Mucosa of descending colon (tissue), 3 donors: ENCODE measurements around the gene HIKESHI. TPM values are rescaled to one million over a fixed set of nuclear protein-coding genes. Genes with fewer than 3 reads are reported as not detected.
"Not testable (repeated sequence)": the region's sequence is repeated elsewhere in the genome, so short reads cannot be mapped to it uniquely, and the experiment has no call there.

Experiments used
- ATAC-seq: fragments of 200-7000 bp; cut with Tn5 transposase; one replicate; pipeline ENCODE4 v1.9.1; 2020; ENCODE audit warnings: mild to moderate bottlenecking, moderate library complexity
- DNase-seq, 3 donors: peaks; one replicate each; pipeline ENCODE4 v3.0.0-alpha.2; 2020
- H3K36me3 ChIP-seq: fragments of 200-600 bp; one replicate; pipeline ENCODE4 v1.8.0; 2021; ENCODE audit warnings: low read depth, mild to moderate bottlenecking
- H3K4me1 ChIP-seq: fragments of 200-600 bp; one replicate; pipeline ENCODE4 v1.8.0; 2021; ENCODE audit warnings: low read depth, mild to moderate bottlenecking
- H3K4me3 ChIP-seq: fragments of 200-600 bp; one replicate; pipeline ENCODE4 v1.8.0; 2021; ENCODE audit warnings: mild to moderate bottlenecking
- H3K9me3 ChIP-seq: fragments of 200-600 bp; one replicate; pipeline ENCODE4 v1.8.0; 2021; ENCODE audit warnings: mild to moderate bottlenecking
- intact Hi-C, 2 donors: fragments of 100-400 bp; cut with DNase I in 1 of 2; cut with micrococcal nuclease in 1 of 2; formaldehyde crosslinking; loops; one replicate each; pipeline versions ENCODE4 v1.11.0 to v1.11.1; 2022; cut with DNase I, micrococcal nuclease
- total RNA-seq, 3 donors: library from RNA; stranded (reverse); fragmentation: NEBNext Ultra II Directional in 2 of 3; extraction: Animal tissue kit (Norgen Biotek cat#: 25700) in 2 of 3; gene quantifications; one replicate each; pipeline versions ENCODE4 v1.2.1 to v1.2.4, GENCODE V29; 2021 to 2023
- TF ChIP-seq, protein P1 (sequence below): fragments of 200-600 bp; IDR thresholded peaks from one replicate; pipeline ENCODE4 v1.8.0; 2022; ENCODE audit warnings: antibody characterized with exemption, mild to moderate bottlenecking
- donor health status: DM: no; HTN: no; CAD: no; lungs with moderate emphysema.
- donor health status: DM: no; HTN: no; CAD: no.
- donor health status: DM: no; HTN: yes; CAD: no.

HIKESHI gene
- total RNA-seq, 3 donors from 2014 or later, result 11.6 to 32.0 (median 18.8) TPM

DNA sequence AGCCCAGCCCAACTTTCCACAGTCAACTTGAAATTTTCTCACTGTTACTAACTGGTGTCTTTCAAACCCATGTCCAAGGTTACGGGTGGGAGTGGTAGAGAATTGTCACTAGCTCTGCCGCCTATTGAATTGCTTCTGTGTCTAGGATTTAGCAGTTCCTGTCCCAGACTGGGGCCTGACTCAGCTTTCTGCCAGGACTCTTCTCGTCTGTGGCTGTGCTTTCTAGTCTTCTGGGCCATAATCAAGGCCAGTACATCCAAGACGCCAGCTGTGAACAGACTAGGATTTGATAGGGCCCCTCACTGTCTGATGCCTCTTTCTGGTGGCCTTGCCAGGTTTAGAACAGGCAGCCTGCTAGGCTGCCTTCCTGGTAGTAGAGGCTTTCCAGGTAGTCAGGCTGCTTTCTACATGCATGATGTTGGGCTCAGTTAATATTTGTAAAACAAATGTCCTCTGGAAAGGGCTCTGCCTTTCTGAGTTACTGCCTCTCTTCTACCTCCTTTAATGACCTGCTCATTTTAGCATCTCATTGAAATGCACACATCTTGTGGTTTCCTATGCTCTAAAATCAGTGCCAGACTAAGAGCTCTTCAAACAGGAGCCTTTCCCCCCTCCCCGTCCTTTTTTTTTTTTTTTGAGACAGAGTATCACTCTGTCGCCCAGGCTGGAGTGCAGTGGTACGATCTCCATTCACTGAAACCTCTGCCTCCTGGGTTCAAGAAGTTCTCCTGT lies 13.1 kb upstream of the HIKESHI start:
- intact Hi-C loops, result no loop called here
- Histone ChIP-seq H3K4me1 (peaks cover 4% of the 10 kb centered on the region), H3K36me3 (no peaks in the 10 kb centered on the region), H3K9me3 (no peaks in the 10 kb centered on the region), H3K4me3 (no peak overlapping the region)
- DNase-seq, result no peak
- TF ChIP-seq, protein P1, sequence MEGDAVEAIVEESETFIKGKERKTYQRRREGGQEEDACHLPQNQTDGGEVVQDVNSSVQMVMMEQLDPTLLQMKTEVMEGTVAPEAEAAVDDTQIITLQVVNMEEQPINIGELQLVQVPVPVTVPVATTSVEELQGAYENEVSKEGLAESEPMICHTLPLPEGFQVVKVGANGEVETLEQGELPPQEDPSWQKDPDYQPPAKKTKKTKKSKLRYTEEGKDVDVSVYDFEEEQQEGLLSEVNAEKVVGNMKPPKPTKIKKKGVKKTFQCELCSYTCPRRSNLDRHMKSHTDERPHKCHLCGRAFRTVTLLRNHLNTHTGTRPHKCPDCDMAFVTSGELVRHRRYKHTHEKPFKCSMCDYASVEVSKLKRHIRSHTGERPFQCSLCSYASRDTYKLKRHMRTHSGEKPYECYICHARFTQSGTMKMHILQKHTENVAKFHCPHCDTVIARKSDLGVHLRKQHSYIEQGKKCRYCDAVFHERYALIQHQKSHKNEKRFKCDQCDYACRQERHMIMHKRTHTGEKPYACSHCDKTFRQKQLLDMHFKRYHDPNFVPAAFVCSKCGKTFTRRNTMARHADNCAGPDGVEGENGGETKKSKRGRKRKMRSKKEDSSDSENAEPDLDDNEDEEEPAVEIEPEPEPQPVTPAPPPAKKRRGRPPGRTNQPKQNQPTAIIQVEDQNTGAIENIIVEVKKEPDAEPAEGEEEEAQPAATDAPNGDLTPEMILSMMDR, result no peak
- no peak for ATAC-seq

DNA sequence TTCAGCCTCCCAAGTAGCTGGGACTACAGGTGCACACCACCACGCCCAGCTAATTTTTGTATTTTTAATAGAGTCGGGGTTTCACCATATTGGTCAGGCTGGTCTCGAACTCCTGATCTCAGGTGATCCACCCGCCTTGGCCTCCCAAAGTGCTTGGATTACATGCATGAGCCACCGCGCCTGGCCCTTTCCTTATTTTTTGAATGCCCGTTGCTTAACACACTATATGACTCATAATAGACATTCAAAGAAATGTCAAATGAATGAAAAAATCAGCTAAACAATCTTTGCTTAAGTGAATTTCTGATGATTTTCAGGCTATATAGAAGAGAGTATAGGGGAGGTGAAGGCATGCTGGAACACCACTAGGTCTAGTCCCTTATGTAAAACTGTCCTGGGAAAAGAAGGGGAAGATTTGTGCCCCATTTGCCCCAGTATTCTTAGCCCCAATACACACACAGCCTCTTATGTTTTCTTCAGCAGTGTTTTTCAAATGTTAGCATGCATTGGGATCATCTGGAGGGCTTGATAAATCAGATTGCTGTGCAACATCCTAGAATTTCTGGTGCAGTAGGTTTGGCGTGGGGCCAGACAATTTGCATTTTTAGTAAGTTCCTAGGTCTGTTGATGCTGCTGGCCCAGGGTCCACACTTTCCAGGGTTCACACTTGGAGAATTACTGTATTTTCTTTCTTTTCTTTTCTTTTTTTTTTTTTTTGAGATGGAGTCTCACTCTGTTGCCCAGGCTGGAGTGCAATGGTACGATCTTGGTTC lies 12.3 kb upstream of the HIKESHI start:
- not testable (repeated sequence) for H3K4me3 ChIP-seq, DNase-seq, H3K9me3 ChIP-seq, H3K4me1 ChIP-seq, ATAC-seq, H3K36me3 ChIP-seq
- intact Hi-C loops, result loop anchor here in 1 of 2 donors (5.0 kb wide), 1 partner anchor 347 kb away; no protein-coding TSS in a partner anchor

DNA sequence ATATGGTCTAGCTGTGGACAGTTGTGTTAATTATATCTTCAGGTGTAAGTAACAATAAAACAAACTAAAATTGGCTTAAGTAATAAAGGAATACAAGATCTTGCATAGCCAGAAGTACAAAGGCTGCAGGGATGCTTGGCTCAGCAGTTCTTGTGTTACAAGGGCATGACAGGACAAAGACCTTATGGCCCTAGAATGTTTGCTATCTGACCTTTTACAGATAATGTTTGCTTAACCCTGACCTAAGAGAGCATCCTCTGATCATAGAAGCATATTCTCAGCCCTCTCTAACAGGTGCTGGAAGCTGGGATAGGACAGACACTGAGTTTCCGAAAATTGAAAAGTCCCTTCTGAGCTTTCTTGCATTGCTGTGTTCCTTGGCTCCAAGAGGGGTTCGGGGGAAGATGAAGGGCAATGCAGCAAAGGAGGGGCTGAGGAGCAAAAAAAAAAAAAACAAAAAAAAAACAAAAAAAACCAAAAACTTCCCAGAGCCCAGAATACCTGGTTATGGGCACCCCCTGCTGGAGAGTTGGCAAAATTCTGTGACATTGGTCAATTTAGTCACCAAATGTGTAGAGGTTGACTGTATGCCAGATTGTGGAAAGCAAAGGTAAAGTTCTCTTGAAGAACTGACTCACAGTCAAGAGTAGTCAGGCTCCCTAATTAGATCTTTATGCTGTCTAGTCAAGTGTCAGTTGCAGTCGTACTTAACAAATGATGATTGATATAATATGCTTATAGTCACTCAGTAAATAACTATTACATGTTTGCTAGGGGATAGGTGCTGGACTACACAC lies 10.4 kb upstream of the HIKESHI start:
- Histone ChIP-seq H3K4me3 (no peak overlapping the region), H3K9me3 (no peaks in the 10 kb centered on the region), H3K36me3 (no peaks in the 10 kb centered on the region), H3K4me1 (peaks cover 4% of the 10 kb centered on the region)
- TF ChIP-seq, protein P1, result peak; percentile 47
- ATAC-seq (peak; percentile 72), DNase-seq (peak in 2 of 3 donors; percentile 37 to 55)
- intact Hi-C loops, result loop anchor here in 1 of 2 donors (5.0 kb wide), 1 partner anchor 349 kb away; no protein-coding TSS in a partner anchor

DNA sequence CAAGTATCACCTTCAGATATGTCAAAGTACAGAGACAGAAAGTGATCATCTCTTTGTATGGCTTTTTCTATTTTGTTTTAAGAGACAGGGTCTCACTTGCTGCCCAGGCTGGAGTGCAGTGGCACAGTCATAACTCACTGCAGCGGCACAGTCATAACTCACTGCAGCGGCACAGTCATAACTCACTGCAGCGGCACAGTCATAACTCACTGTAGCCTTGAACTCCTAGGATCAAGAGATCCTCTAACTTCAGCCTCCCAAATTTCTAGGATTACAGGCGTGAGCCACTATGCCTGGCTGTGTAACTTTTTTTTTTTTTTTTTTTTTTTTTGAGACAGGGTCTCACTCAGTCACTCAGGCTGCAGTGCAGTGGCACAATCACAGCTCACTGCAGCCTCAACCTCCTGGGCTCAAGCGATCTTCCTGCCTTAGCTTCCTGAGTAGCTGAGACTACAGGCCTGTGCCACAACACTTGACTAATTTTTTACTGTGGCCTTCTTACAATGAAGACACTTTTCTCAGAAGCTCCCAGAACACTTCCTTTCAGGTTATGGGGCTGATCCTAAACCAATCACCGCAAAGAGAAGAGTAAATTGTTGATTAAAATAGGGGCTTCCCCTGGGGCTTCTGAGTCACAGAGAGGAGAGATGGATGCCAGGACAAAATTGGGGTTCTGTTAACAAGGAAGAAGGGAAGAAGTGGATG lies 9.0 kb upstream of the HIKESHI start:
- no peaks in the 10 kb centered on the region for H3K4me1 ChIP-seq
- TF ChIP-seq, protein P1, result no peak
- intact Hi-C loops, result loop anchor here in 1 of 2 donors (5.0 kb wide), 1 partner anchor 351 kb away; no protein-coding TSS in a partner anchor
- H3K36me3 ChIP-seq, result no peaks in the 10 kb centered on the region
- H3K9me3 ChIP-seq, result no peaks in the 10 kb centered on the region
- ATAC-seq, result no peak
- H3K4me3 ChIP-seq, result no peak overlapping the region
- no peak for DNase-seq

- no peaks in the 10 kb centered on the region for H3K36me3 ChIP-seq
- ATAC-seq (no peak), DNase-seq (no peak)
- intact Hi-C loops, result loop anchor here in 1 of 2 donors (5.0 kb wide), 1 partner anchor 352 kb away; no protein-coding TSS in a partner anchor
- H3K9me3 ChIP-seq, result no peaks in the 10 kb centered on the region
- no peak overlapping the region for H3K4me3 ChIP-seq
- TF ChIP-seq, protein P1, result no peak
- H3K4me1 ChIP-seq, result no peaks in the 10 kb centered on the region
These were observed 8.0 kb upstream of the HIKESHI start for GRCh38 chr11:86294026-86294425.
